DND-41 (cell line): ENCODE data around the gene ABLIM1.

Source experiments
- ATAC-seq: fragments of 200-7000 bp; cut with Tn5 transposase; 3 replicates; pipeline ENCODE4 v1.9.1; 2021; ENCODE audit warnings: low read depth; ENCODE audit not compliant: insufficient read depth
- DNase-seq: peaks from one replicate; pipeline ENCODE4 v3.0.0-alpha.2; 2020
- H2AFZ ChIP-seq: 2 replicates; pipeline ENCODE4 v1.6.0; 2012; ENCODE audit warnings: low read depth, low read length
- H3K27ac ChIP-seq: 2 replicates; pipeline ENCODE4 v1.5.1; 2012; ENCODE audit warnings: low read length, inconsistent platforms
- H3K27me3 ChIP-seq: fragments of 200-600 bp; sonication (generic); 2 replicates; pipeline ENCODE4 v1.6.0; 2012; ENCODE audit warnings: low read length, mild to moderate bottlenecking, inconsistent platforms; ENCODE audit not compliant: insufficient read depth, poor library complexity
- H3K36me3 ChIP-seq: 2 replicates; pipeline ENCODE4 v1.5.1; 2012; ENCODE audit warnings: low read length, inconsistent platforms; ENCODE audit not compliant: insufficient read depth
- H3K4me1 ChIP-seq: 2 replicates; pipeline ENCODE4 v1.5.1; 2012; ENCODE audit warnings: mild to moderate bottlenecking, low read length; ENCODE audit not compliant: insufficient read depth
- H3K4me2 ChIP-seq: 2 replicates; pipeline ENCODE4 v1.6.0; 2012; ENCODE audit warnings: mild to moderate bottlenecking, moderate library complexity, low read length, inconsistent platforms; ENCODE audit not compliant: insufficient read depth
- H3K4me3 ChIP-seq, 2 experiments: fragments of 200-600 bp in 1 of 2; shearing (Covaris generic) in 1 of 2; 2 replicates each; pipeline ENCODE4 v1.5.1; 2012 to 2016; ENCODE audit warnings: inconsistent platforms in 2 of 2, low read length in 2 of 2, mild to moderate bottlenecking in 2 of 2, low read depth in 1 of 2, moderate library complexity in 1 of 2
- H3K79me2 ChIP-seq: 2 replicates; pipeline ENCODE4 v1.6.0; 2012; ENCODE audit warnings: low read length, inconsistent platforms; ENCODE audit not compliant: insufficient read depth
- H3K9ac ChIP-seq: 2 replicates; pipeline ENCODE4 v1.6.0; 2012; ENCODE audit warnings: low read depth, mild to moderate bottlenecking, inconsistent platforms, low read length, moderate library complexity
- H3K9me3 ChIP-seq: 2 replicates; pipeline ENCODE4 v1.5.1; 2012; ENCODE audit warnings: low read length, moderate library complexity, mild to moderate bottlenecking, inconsistent platforms; ENCODE audit not compliant: insufficient read depth, severe bottlenecking
- H4K20me1 ChIP-seq: 2 replicates; pipeline ENCODE4 v1.6.0; 2012; ENCODE audit warnings: low read length; ENCODE audit not compliant: insufficient read depth
- CTCF ChIP-seq: IDR thresholded peaks from 2 replicates; pipeline ENCODE4 v1.5.1; 2012; ENCODE audit warnings: borderline replicate concordance, low read length, moderate library complexity, mild to moderate bottlenecking; ENCODE audit not compliant: poor library complexity, severe bottlenecking; ENCODE audit errors: extremely low read depth
- EZH2 ChIP-seq: IDR thresholded peaks from 3 replicates; pipeline ENCODE4 v1.6.1; 2012; ENCODE audit warnings: borderline replicate concordance, low read depth, mild to moderate bottlenecking, moderate library complexity, low read length, inconsistent platforms; ENCODE audit not compliant: severe bottlenecking

Gene ABLIM1

GRCh38 chr10:114680543-114681117, 22.6 kb upstream of the ABLIM1 start:
- no peaks in the 10 kb centered on the region for H3K9me3 ChIP-seq
- no peaks in the 10 kb centered on the region for H3K4me1 ChIP-seq
- no peaks in the 10 kb centered on the region for H3K27me3 ChIP-seq
- no peaks in the 10 kb centered on the region for H3K36me3 ChIP-seq
- ATAC-seq, result no peak
- H3K79me2 ChIP-seq, result no peaks in the 10 kb centered on the region
- H3K4me2 ChIP-seq, result no peak overlapping the region
- no peak overlapping the region for H3K9ac ChIP-seq
- no peaks in the 10 kb centered on the region for H4K20me1 ChIP-seq
- no peak overlapping the region for H3K27ac ChIP-seq
- TF ChIP-seq EZH2, result no peak
- no peak for TF ChIP-seq CTCF
- no peak overlapping the region for H3K4me3 ChIP-seq
- DNase-seq, result no peak
- H2AFZ ChIP-seq, result no peak overlapping the region

GRCh38 chr10:114679552-114679951, 21.5 kb upstream of the ABLIM1 start:
- H3K4me1 ChIP-seq, result no peaks in the 10 kb centered on the region
- H2AFZ ChIP-seq, result no peak overlapping the region
- TF ChIP-seq CTCF, result no peak
- TF ChIP-seq EZH2, result no peak
- ATAC-seq, result no peak
- no peaks in the 10 kb centered on the region for H3K79me2 ChIP-seq
- no peaks in the 10 kb centered on the region for H4K20me1 ChIP-seq
- no peak for DNase-seq
- H3K27me3 ChIP-seq, result no peaks in the 10 kb centered on the region
- no peak overlapping the region for H3K4me2 ChIP-seq
- H3K27ac ChIP-seq, result no peak overlapping the region
- H3K36me3 ChIP-seq, result no peaks in the 10 kb centered on the region
- H3K4me3 ChIP-seq, result no peak overlapping the region
- H3K9ac ChIP-seq, result no peak overlapping the region
- H3K9me3 ChIP-seq, result no peaks in the 10 kb centered on the region

- no peaks in the 10 kb centered on the region for H3K27me3 ChIP-seq
- H3K9ac ChIP-seq, result no peak overlapping the region
- no peaks in the 10 kb centered on the region for H3K79me2 ChIP-seq
- no peaks in the 10 kb centered on the region for H3K36me3 ChIP-seq
- H4K20me1 ChIP-seq, result no peaks in the 10 kb centered on the region
- H3K4me1 ChIP-seq, result no peaks in the 10 kb centered on the region
- no peak overlapping the region for H3K27ac ChIP-seq
- no peak overlapping the region for H2AFZ ChIP-seq
- TF ChIP-seq CTCF, result no peak
- no peak for TF ChIP-seq EZH2
- H3K4me3 ChIP-seq, result no peak overlapping the region
- ATAC-seq (no peak), DNase-seq (no peak)
- no peak overlapping the region for H3K4me2 ChIP-seq
- no peaks in the 10 kb centered on the region for H3K9me3 ChIP-seq
Observed at GRCh38 chr10:114678820-114679219, 20.7 kb upstream of the ABLIM1 start.

- H3K9me3 ChIP-seq, result no peaks in the 10 kb centered on the region
- no peak overlapping the region for H3K4me2 ChIP-seq
- no peak overlapping the region for H3K4me3 ChIP-seq
- H3K79me2 ChIP-seq, result no peaks in the 10 kb centered on the region
- no peak for DNase-seq
- H3K27ac ChIP-seq, result no peak overlapping the region
- no peaks in the 10 kb centered on the region for H3K27me3 ChIP-seq
- no peak overlapping the region for H3K9ac ChIP-seq
- H2AFZ ChIP-seq, result no peak overlapping the region
- H3K4me1 ChIP-seq, result no peaks in the 10 kb centered on the region
- H4K20me1 ChIP-seq, result no peaks in the 10 kb centered on the region
- H3K36me3 ChIP-seq, result no peaks in the 10 kb centered on the region
- no peak for ATAC-seq
- no peak for TF ChIP-seq EZH2
- no peak for TF ChIP-seq CTCF
Observed at GRCh38 chr10:114678336-114678735, 20.3 kb upstream of the ABLIM1 start.
